Non-pigmented ciliary epithelial cell (primary cell): ENCODE measurements around the gene NLRP1.
A peak's percentile ranks its signal among the peaks of the same experiment; 100 is the strongest.

ENCODE experiments used
- DNase-seq: peaks from one replicate; pipeline ENCODE4 v3.0.0-alpha.2; 2010; ENCODE audit warnings: low read depth

The NLRP1 gene

GRCh38 chr17:5557485-5557884, 26.8 kb downstream of the NLRP1 start:
- DNase-seq = no peak

- DNase-seq = no peak
Observed at GRCh38 chr17:5555254-5555653, 29.1 kb downstream of the NLRP1 start.

DNA sequence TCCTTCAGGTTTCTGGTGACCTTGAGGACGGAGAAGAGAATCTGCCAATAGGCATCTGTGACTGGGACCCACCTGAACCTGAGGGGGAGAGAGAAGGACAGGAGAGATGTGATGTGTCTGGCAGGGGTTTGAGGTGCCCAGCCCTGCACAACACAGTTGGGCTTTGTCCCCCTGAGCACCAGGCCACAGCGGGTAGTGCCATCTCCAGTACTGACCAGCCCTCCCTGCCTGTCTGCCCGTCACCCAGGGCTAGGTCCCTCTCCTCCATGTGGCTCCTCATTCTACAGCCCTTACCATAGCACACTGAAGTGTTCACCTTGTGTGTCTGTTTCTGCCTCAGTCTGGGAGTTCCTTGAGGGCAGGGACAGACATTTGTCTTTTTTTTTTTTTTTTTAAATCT, 30.8 kb downstream of the NLRP1 start:
- DNase-seq = no peak

DNA sequence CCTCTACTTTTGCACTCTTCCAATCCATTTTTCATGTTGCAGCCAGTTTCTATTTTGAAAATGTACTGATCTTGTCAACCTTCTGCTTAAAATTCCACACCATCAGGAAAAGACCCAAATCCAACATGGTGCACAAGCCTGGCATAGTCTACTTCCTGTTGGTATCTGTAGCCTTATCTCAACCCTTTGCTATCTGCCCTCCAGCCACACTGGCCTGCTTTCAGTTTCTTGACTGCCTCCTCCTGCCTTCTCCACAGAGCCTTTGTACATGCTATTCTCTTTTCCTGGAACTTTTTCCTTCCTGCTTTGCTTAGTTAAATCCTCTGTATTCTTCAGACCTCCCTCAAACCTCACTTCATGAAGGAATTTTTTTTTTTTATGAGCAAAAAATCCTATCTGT, 31.5 kb downstream of the NLRP1 start:
- DNase-seq = no peak

- no peak for DNase-seq
Observed at GRCh38 chr17:5545051-5545987, 39.0 kb downstream of the NLRP1 start.

GRCh38 chr17:5544115-5544514, 40.2 kb downstream of the NLRP1 start:
- no peak for DNase-seq

- no peak for DNase-seq
Observed at GRCh38 chr17:5541610-5542202, 42.6 kb downstream of the NLRP1 start.

DNA sequence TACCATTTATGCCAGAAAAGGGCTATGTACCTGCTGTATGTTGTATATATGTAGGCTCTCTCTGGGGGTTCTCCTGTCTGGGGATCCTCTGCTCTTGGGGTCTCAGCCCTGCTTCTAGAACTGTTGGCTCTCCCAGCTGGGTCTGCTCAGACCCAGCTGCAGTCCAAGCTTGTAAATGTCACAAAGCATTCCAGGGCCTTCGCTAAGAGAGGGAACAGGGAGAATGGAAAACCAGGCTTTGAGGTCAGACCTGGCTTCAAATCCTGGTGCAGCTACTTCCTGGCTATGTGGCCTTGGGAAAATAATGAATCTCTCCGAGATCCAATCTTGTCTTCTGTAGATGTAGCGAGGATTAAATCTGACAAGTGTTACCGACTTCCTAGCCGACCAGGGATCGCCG, 44.0 kb downstream of the NLRP1 start:
- no peak for DNase-seq

- DNase-seq = no peak
Observed at GRCh38 chr17:5539286-5539685, 45.0 kb downstream of the NLRP1 start.

DNA sequence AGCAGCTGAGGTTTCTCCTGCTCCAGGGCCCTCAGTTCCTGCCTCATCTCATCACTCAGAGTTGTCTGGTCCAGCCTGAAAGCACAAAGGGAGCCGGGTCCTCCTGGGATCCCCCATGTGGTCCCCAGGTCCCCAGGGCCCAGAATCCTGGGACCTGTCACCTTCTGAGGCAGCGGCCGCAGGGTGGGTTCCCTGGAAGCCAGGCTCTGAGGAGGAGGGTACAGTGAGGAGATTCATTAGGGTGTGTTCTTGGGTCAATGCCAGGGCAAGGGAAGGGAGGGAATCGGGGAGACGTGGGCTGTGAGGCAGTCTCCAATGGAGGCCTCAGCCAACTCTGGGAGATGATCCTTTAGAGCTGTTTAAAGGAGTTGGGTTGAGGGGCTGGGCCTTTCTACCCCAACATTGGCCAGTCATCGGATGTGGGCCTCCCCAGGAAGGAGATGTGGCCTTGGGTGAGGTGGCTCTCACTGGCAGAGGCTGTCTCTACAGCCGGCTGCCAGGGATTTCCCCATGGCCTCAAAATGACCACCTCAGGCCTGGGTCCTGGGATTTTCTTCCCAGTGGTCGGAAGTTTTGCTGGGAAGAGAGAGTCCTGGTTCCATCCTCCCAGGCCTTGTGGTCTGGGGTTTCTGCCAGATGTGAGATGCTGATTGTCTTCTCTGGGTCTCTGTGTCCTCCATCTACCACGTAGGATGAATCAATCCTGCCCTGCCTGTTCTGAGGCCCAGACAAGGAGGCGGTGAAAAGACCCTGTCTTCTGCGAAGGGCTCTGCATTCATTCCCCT, 47.3 kb downstream of the NLRP1 start:
- no peak for DNase-seq

DNA sequence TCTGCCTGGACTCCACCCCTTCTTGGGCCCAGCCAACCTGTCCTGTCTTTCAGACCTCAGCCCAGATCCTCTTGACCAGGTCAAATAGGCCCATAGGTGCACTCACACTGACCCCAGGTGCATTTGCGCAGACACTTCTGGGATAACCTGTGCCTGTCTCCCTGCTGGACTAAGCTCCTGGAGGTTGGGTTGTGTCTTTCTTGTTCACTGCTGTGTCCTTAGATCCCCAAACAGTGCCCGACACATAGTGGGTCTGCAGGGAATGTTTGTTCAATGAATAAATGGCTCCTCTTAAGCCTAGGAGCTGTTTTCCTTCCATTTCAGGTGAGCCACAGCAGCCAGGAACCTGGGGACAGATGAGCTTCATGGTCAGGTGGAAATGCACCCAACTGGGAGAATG, 48.9 kb downstream of the NLRP1 start:
- DNase-seq = no peak

- DNase-seq = no peak
Observed at GRCh38 chr17:5533486-5534315, 50.6 kb downstream of the NLRP1 start.

- no peak for DNase-seq
Observed at GRCh38 chr17:5532581-5532980, 51.7 kb downstream of the NLRP1 start.

- DNase-seq = no peak
Observed at GRCh38 chr17:5531085-5531418, 53.3 kb downstream of the NLRP1 start.

DNA sequence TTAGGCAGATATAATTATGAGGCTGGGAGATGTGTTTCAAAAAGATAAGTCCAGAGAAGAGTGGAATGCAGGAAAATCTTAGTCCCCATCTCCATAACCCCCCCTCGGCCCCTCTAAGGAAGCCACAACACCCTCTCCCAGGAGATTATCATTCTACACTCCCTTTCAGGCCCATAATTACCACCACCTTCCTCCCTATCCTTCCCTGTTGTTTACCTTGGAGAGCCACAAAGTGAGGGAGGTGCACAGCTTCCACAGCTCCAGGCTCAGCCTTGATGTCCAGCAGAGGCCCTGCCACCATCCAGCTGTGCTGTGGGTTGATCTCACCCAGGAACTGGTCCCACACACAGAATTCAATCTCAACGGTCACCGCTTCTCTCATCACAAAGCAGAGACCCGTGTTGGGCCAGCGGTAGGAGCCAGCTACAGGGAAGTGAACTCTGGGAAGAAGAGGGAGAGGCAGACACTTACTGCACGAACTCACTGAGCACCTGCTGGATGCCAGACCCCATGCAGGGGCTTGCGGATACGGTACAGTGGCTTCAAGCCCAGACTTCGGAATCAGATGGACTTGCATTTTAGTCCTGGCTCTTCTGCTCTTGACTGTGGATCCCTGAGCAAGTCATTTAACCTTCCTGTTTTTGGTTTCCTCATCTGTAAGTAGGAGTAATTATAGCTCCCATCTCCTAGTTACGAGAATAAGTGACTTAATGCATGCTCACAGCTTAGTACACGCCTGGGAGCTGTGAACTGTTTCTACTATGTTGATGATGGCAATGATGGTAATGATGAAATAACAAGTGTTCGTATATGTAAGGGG, 53.8 kb downstream of the NLRP1 start:
- DNase-seq = no peak

DNA sequence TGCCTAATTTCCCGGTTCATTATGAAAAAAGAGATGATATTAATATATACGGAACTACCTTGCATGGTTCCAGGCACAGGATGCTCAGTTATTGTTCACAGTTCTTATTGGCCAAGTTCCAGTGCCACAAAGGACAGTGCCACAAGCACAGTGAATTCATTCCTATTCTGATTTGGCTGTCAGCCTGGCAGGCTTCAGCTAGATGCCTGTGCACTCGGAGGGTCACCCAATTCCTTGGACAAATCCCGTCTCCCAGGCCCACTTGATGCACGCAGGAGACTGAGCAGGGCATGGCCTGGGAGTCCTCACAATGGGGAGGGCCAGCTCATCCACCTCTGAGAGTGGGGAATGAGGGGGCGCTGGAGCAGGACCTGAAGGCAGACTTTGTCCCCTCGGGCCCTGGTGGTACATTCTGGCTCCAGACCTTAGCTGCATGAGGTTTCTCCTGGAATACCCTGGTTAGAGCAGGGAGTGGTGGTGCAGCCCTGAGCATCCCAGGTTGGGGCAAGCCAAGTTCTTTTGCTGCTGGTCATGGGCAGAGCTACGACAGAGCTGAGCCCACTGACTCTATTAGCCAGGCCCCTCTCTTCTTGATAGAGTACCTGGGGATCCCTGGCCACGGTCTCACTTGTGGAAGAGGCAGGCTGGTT, 56.6 kb downstream of the NLRP1 start:
- DNase-seq = no peak

DNA sequence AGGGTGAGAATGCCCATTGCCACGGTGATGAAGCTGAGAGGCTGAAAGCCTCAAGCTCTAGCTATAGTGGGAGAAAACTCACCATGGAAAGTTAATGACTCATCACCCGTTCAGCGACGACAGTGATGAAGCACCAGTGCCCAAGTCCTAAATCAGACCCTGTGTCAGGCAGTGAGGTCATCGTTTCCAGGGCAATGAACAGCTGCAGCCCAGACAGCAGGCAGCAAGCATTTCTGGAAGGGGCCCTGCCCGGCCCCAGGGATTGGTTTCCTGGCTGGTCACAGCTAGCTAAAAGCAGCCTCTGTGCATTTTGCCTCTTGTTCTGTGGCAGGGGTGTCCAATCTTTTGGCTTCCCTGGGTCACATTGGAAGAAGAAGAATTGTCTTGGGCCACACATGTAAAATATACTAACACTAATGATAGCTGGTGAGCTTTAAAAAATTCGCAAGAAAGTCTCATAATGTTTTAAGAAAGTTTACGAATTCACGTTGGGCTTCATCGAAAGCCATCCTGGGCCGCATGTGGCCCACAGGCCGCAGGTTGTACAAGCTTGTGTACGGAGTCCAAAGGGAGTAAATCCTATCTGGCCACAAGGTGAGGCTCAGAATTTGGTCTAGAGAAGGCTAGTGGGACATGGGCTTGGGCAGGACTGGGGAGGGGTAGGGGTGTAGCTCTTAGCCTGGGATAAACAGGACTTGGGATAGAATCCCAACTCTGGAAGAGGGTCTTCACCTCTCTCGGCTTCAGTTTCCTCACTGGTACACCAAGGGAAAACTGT, 57.3 kb downstream of the NLRP1 start:
- DNase-seq = peak; percentile 87

- no peak for DNase-seq
Observed at GRCh38 chr17:5523249-5523648, 61.1 kb downstream of the NLRP1 start.

DNA sequence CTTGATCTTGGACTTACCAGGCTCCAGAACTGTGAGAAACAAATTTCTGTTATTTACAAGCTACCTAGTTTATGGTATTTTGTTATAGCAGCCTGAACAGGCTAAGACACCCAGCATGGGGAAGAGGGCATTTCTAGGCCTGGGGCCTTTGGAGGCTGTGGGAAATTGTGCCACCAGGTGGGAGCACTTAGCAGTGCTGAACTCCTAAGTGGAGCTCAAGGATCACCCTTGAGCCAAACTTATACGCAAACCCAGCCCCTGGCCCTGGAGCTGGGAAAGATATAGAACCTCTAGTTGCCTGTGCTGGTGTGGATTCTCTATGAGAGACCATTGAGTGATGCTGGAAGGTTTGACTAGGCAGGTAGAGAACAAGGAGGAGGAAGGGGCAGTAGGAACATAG, 61.8 kb downstream of the NLRP1 start:
- DNase-seq = no peak
